GM23338 (cell line): ENCODE data around the gene SLC25A18. TPM values are rescaled to one million over a fixed set of nuclear protein-coding genes. Genes with fewer than 3 reads are reported as not detected.
A peak's percentile ranks its signal among the peaks of the same experiment; 100 is the strongest.

Experiments
- ATAC-seq: fragments of 200-7000 bp; cut with Tn5 transposase; 3 replicates; pipeline ENCODE4 v1.9.1; 2020
- DNase-seq: peaks from one replicate; pipeline ENCODE4 v3.0.0-alpha.2; 2015; ENCODE audit warnings: low spot score
- H2AFZ ChIP-seq: fragments of 200-600 bp; sonication (generic); 2 replicates; pipeline ENCODE4 v1.8.0; 2016; ENCODE audit warnings: antibody characterized with exemption, mild to moderate bottlenecking, moderate library complexity
- H3F3A ChIP-seq: fragments of 200-600 bp; sonication (generic); replicated peaks from 2 replicates; pipeline ENCODE4 v1.8.0; 2017; ENCODE audit warnings: antibody characterized with exemption, mixed run types, low read depth
- H3K27ac ChIP-seq: fragments of 200-600 bp; sonication (generic); 2 replicates; pipeline ENCODE4 v1.6.1; 2016; ENCODE audit warnings: low read depth
- H3K27me3 ChIP-seq: fragments of 200-600 bp; sonication (generic); 2 replicates; pipeline ENCODE4 v1.8.0; 2016; ENCODE audit warnings: mild to moderate bottlenecking, mixed run types, moderate library complexity; ENCODE audit not compliant: insufficient read depth
- H3K36me3 ChIP-seq: fragments of 200-600 bp; sonication (generic); 2 replicates; pipeline ENCODE4 v1.8.0; 2016; ENCODE audit warnings: mild to moderate bottlenecking; ENCODE audit not compliant: insufficient read depth
- H3K4me1 ChIP-seq: fragments of 200-600 bp; sonication (generic); 2 replicates; pipeline ENCODE4 v1.8.0; 2016; ENCODE audit warnings: mild to moderate bottlenecking, moderate library complexity; ENCODE audit not compliant: insufficient read depth
- H3K4me2 ChIP-seq: fragments of 200-600 bp; sonication (generic); 2 replicates; pipeline ENCODE4 v1.7.1; 2017; ENCODE audit warnings: mixed run types
- H3K4me3 ChIP-seq: fragments of 200-600 bp; sonication (generic); 2 replicates; pipeline ENCODE4 v1.6.1; 2016; ENCODE audit warnings: mixed run types
- H3K79me2 ChIP-seq: fragments of 200-600 bp; sonication (generic); replicated peaks from 2 replicates; pipeline ENCODE4 v1.8.0; 2017; ENCODE audit warnings: mild to moderate bottlenecking; ENCODE audit not compliant: insufficient read depth
- H3K9me2 ChIP-seq: fragments of 200-600 bp; sonication (generic); 2 replicates; pipeline ENCODE4 v1.8.0; 2017; ENCODE audit not compliant: insufficient read depth
- H4K20me1 ChIP-seq: fragments of 200-600 bp; sonication (generic); replicated peaks from 2 replicates; pipeline ENCODE4 v1.8.0; 2017; ENCODE audit warnings: mild to moderate bottlenecking; ENCODE audit not compliant: insufficient read depth
- H3K27ac Mint-ChIP-seq: 2 replicates; pipeline ENCODE4 v1.8.0; 2020; ENCODE audit warnings: inconsistent platforms, mild to moderate bottlenecking, moderate library complexity, mixed read lengths
- H3K27me3 Mint-ChIP-seq: 3 replicates; pipeline ENCODE4 v1.8.0; 2022; ENCODE audit warnings: low read depth, mild to moderate bottlenecking, moderate library complexity, mixed read lengths, inconsistent platforms; ENCODE audit not compliant: insufficient read depth, poor library complexity
- H3K36me3 Mint-ChIP-seq: 3 replicates; pipeline ENCODE4 v1.8.0; 2021; ENCODE audit warnings: low read depth, mild to moderate bottlenecking, inconsistent platforms, moderate library complexity, mixed read lengths
- H3K4me1 Mint-ChIP-seq: 3 replicates; pipeline ENCODE4 v1.8.0; 2020; ENCODE audit warnings: mild to moderate bottlenecking, inconsistent platforms, mixed read lengths
- H3K4me3 Mint-ChIP-seq: 3 replicates; pipeline ENCODE4 v1.8.0; 2021; ENCODE audit warnings: moderate library complexity, mild to moderate bottlenecking, inconsistent platforms, mixed read lengths
- H3K9me3 Mint-ChIP-seq: 3 replicates; pipeline ENCODE4 v1.8.0; 2020; ENCODE audit warnings: moderate library complexity, mild to moderate bottlenecking, inconsistent platforms, mixed read lengths
- CREB1 ChIP-seq: fragments of 250-450 bp; sonication (Bioruptor Pico); IDR thresholded peaks from 2 replicates; pipeline ENCODE4 v1.5.0; 2020; ENCODE audit warnings: low read depth, mild to moderate bottlenecking, moderate library complexity
- EZH2 ChIP-seq: fragments of 200-600 bp; sonication (generic); IDR thresholded peaks from one replicate; pipeline ENCODE4 v1.8.0; 2017; ENCODE audit warnings: antibody characterized with exemption, mild to moderate bottlenecking, low read depth; ENCODE audit not compliant: unreplicated experiment
- NANOG ChIP-seq: IDR thresholded peaks from 2 replicates; pipeline ENCODE4 v1.6.1; 2016; ENCODE audit warnings: antibody characterized with exemption, borderline replicate concordance
- POLR2AphosphoS5 ChIP-seq: IDR thresholded peaks from 2 replicates; pipeline ENCODE4 v1.6.1; 2016; ENCODE audit warnings: antibody characterized with exemption, low read depth
- STAT1 ChIP-seq: IDR thresholded peaks from one replicate; pipeline ENCODE4 v1.6.1; 2016; ENCODE audit warnings: antibody characterized with exemption; ENCODE audit not compliant: unreplicated experiment
- ZNF114 ChIP-seq: fragments of 250-450 bp; sonication (Bioruptor Pico); IDR thresholded peaks from 2 replicates; pipeline ENCODE4 v1.5.0; 2020; ENCODE audit warnings: mild to moderate bottlenecking, moderate library complexity
- ZNF331 ChIP-seq: fragments of 250-450 bp; sonication (Bioruptor Pico); IDR thresholded peaks from 2 replicates; pipeline ENCODE4 v1.5.0; 2020; ENCODE audit warnings: low read depth, mild to moderate bottlenecking, moderate library complexity
- polyA plus RNA-seq: library from polyadenylated mRNA; unstranded; fragments of >200 nt; fragmentation: Nextera tagmentation; extraction: Ambion mirVana; gene quantifications from 2 replicates; pipeline ENCODE4 v1.2.1, GENCODE V29; 2016
- total RNA-seq: library from RNA; depleted of rRNA; stranded (reverse); fragments of >200 nt; shearing (Covaris generic); gene quantifications from 2 replicates; pipeline ENCODE4 v1.2.3, GENCODE V29; 2014
- TF ChIP-seq, protein P1 (sequence below), 2 experiments: fragments of 200-600 bp in 1 of 2; sonication (generic) in 1 of 2; conservative IDR thresholded peaks; 2 replicates each; pipeline versions ENCODE4 v1.5.1 to v1.6.1; 2016 to 2017; ENCODE audit warnings: antibody characterized with exemption in 2 of 2, low read depth in 2 of 2, mild to moderate bottlenecking in 2 of 2, moderate library complexity in 1 of 2

The SLC25A18 gene
- total and polyA plus RNA-seq, 2 experiments from 2014 or later, result 1.2 to 1.9 TPM

- H3K36me3 Mint-ChIP-seq, result no peaks in the 10 kb centered on the region
- Histone ChIP-seq H3K27me3 (no peaks in the 10 kb centered on the region), H3K36me3 (no peaks in the 10 kb centered on the region), H4K20me1 (peaks cover 11% of the 10 kb centered on the region), H3K79me2 (peaks cover 38% of the 10 kb centered on the region), H3K4me2 (peak overlapping the region; percentile 68), H2AFZ (no peak overlapping the region), H3K4me3 (peak overlapping the region; percentile 69; the same call in 1 of the 2 replicates), H3K4me1 (no peaks in the 10 kb centered on the region; the same call in 1 of the 2 replicates), H3F3A (0 out of 2 replicates have a peak, but pooled peaks cover 2% of the 10 kb centered on the region), H3K9me2 (no peaks in the 10 kb centered on the region), H3K27ac (peak overlapping the region; percentile 82; the same call in 1 of the 2 replicates)
- ATAC-seq (no peak), DNase-seq (no peak)
- TF ChIP-seq ZNF114 (no peak), CREB1 (CRISPR knock-in tag) (no peak)
- H3K4me3 Mint-ChIP-seq, result peak overlapping the region; percentile 96
- H3K4me1 Mint-ChIP-seq, result peaks cover 7% of the 10 kb centered on the region; the same call in 2 of the 3 replicates
- peaks cover 2% of the 10 kb centered on the region for H3K27me3 Mint-ChIP-seq
- H3K9me3 Mint-ChIP-seq, result no peaks in the 10 kb centered on the region
- H3K27ac Mint-ChIP-seq, result peak overlapping the region; percentile 83
Observed at GRCh38 chr22:17629641-17630040, 66.3 kb downstream of the SLC25A18 start.

GRCh38 chr22:17631076-17631565 lies 67.8 kb downstream of the SLC25A18 start:
- no peaks in the 10 kb centered on the region for H3K27me3 ChIP-seq
- peaks cover 23% of the 10 kb centered on the region for H3K79me2 ChIP-seq
- peaks cover 7% of the 10 kb centered on the region; the same call in 2 of the 3 replicates for H3K4me1 Mint-ChIP-seq
- H3K36me3 ChIP-seq, result no peaks in the 10 kb centered on the region
- no peak overlapping the region for H3K4me3 Mint-ChIP-seq
- no peak overlapping the region for H3K27ac ChIP-seq
- no peaks in the 10 kb centered on the region for H3K36me3 Mint-ChIP-seq
- no peak overlapping the region for H3K4me3 ChIP-seq
- H2AFZ ChIP-seq, result no peak overlapping the region
- no peaks in the 10 kb centered on the region; the same call in 1 of the 2 replicates for H3K4me1 ChIP-seq
- H3K27ac Mint-ChIP-seq, result no peak overlapping the region
- TF ChIP-seq ZNF331 (CRISPR knock-in tag) (no peak), NANOG (no peak), POLR2AphosphoS5 (no peak), EZH2 (no peak), STAT1 (no peak)
- TF ChIP-seq, protein P1, sequence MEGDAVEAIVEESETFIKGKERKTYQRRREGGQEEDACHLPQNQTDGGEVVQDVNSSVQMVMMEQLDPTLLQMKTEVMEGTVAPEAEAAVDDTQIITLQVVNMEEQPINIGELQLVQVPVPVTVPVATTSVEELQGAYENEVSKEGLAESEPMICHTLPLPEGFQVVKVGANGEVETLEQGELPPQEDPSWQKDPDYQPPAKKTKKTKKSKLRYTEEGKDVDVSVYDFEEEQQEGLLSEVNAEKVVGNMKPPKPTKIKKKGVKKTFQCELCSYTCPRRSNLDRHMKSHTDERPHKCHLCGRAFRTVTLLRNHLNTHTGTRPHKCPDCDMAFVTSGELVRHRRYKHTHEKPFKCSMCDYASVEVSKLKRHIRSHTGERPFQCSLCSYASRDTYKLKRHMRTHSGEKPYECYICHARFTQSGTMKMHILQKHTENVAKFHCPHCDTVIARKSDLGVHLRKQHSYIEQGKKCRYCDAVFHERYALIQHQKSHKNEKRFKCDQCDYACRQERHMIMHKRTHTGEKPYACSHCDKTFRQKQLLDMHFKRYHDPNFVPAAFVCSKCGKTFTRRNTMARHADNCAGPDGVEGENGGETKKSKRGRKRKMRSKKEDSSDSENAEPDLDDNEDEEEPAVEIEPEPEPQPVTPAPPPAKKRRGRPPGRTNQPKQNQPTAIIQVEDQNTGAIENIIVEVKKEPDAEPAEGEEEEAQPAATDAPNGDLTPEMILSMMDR (conservative IDR thresholded peaks at IDR 0.05; ENCODE audit: low read depth in 2 of 2), result no peak
- H4K20me1 ChIP-seq, result peaks cover 3% of the 10 kb centered on the region; the same call in 1 of the 2 replicates
- ATAC-seq, result no peak
- H3F3A ChIP-seq, result 0 out of 2 replicates have a peak, but pooled peaks cover 2% of the 10 kb centered on the region
- no peak for DNase-seq
- H3K27me3 Mint-ChIP-seq, result peaks cover 2% of the 10 kb centered on the region
- H3K9me2 ChIP-seq, result no peaks in the 10 kb centered on the region
- no peaks in the 10 kb centered on the region for H3K9me3 Mint-ChIP-seq
- H3K4me2 ChIP-seq, result no peak overlapping the region
